Stimulated activated CD8-positive, alpha-beta memory T cell treated with anti-CD3 and anti-CD28 coated beads, Interleukin-7, amount 100 ng/mL, for 1 hour (primary cell): Measurements from ENCODE around the gene ERMARD.
"Not testable (repeated sequence)": the region's sequence is repeated elsewhere in the genome, so short reads cannot be mapped to it uniquely, and the experiment has no call there.

Experiments
- DNase-seq, 2 donors: peaks; one replicate each; pipeline ENCODE4 v3.0.0-alpha.2; 2020; ENCODE audit warnings: low read depth in 2 of 2

ERMARD gene

GRCh38 chr6:169738204-169738975 lies 13.0 kb upstream of the ERMARD start:
- no peak for DNase-seq

- no peak for DNase-seq
Measured at GRCh38 chr6:169738976-169739529, 12.4 kb upstream of the ERMARD start.

- no peak for DNase-seq
Measured at GRCh38 chr6:169741344-169741743, 10.1 kb upstream of the ERMARD start.

- DNase-seq = no peak
Measured at GRCh38 chr6:169745405-169745804, 6.0 kb upstream of the ERMARD start.

GRCh38 chr6:169746556-169746955 lies 4.9 kb upstream of the ERMARD start:
- DNase-seq = no peak

GRCh38 chr6:169752074-169752623 lies 727 bp downstream of the ERMARD start:
- DNase-seq = no peak

- no peak for DNase-seq
Measured at GRCh38 chr6:169755162-169755561, 3.7 kb downstream of the ERMARD start.

GRCh38 chr6:169763308-169763707 lies 11.9 kb downstream of the ERMARD start:
- DNase-seq = no peak

GRCh38 chr6:169763881-169764280 lies 12.5 kb downstream of the ERMARD start:
- no peak for DNase-seq

- not testable (repeated sequence) for DNase-seq
Measured at GRCh38 chr6:169765789-169766188, 14.4 kb downstream of the ERMARD start.

GRCh38 chr6:169766232-169766631 lies 14.8 kb downstream of the ERMARD start:
- DNase-seq = no peak

GRCh38 chr6:169766921-169767736 lies 15.7 kb downstream of the ERMARD start:
- DNase-seq = no peak

GRCh38 chr6:169774347-169774746 lies 22.9 kb downstream of the ERMARD start:
- DNase-seq = no peak

GRCh38 chr6:169775321-169775720 lies 23.9 kb downstream of the ERMARD start:
- no peak for DNase-seq

GRCh38 chr6:169776379-169776778 lies 25.0 kb downstream of the ERMARD start:
- no peak for DNase-seq

GRCh38 chr6:169777896-169778295 lies 26.5 kb downstream of the ERMARD start:
- no peak for DNase-seq

GRCh38 chr6:169778646-169779045 lies 27.2 kb downstream of the ERMARD start:
- no peak for DNase-seq

- DNase-seq = no peak
Measured at GRCh38 chr6:169779092-169779815, 27.8 kb downstream of the ERMARD start.

- DNase-seq = no peak
Measured at GRCh38 chr6:169779896-169780295, 28.5 kb downstream of the ERMARD start.

GRCh38 chr6:169780571-169781091 lies 29.2 kb downstream of the ERMARD start:
- no peak for DNase-seq

- no peak for DNase-seq
Measured at GRCh38 chr6:169782966-169783365, 31.5 kb downstream of the ERMARD start.

- no peak for DNase-seq
Measured at GRCh38 chr6:169783401-169783800, 32.0 kb downstream of the ERMARD start.
